Stomach (tissue), 9 donors: ENCODE data around the gene FAM110D. TPM values are rescaled to one million over a fixed set of nuclear protein-coding genes. Genes with fewer than 3 reads are reported as not detected.

ENCODE experiments used
- DNase-seq, 2 donors: peaks; one replicate each; pipeline versions ENCODE4 v3.0.0 to v3.0.0-alpha.2; 2013 to 2019
- H3K27ac ChIP-seq, 5 donors: fragments of 200-600 bp in 4 of 5; sonication (generic) in 4 of 5; one replicate each; pipeline ENCODE4 v1.5.1; 2013 to 2019; ENCODE audit warnings: mild to moderate bottlenecking in 1 of 5, moderate library complexity in 1 of 5
- H3K27me3 ChIP-seq, 3 donors: fragments of 200-600 bp; sonication (generic); one replicate each; pipeline ENCODE4 v1.5.1; 2017 to 2019; ENCODE audit warnings: mixed run types in 1 of 3
- H3K36me3 ChIP-seq, 4 donors: fragments of 200-600 bp; sonication (generic); 1 replicate in 3 of 4; 2 replicates in 1 of 4; pipeline ENCODE4 v1.5.1; 2016 to 2019
- H3K4me1 ChIP-seq, 4 donors: fragments of 200-600 bp; sonication (generic); one replicate each; pipeline ENCODE4 v1.5.1; 2016 to 2019
- H3K4me3 ChIP-seq, 4 donors: fragments of 200-600 bp; sonication (generic) in 3 of 4; one replicate each; pipeline ENCODE4 v1.5.1; 2016 to 2019; ENCODE audit warnings: mild to moderate bottlenecking in 1 of 4
- H3K9me3 ChIP-seq, 4 donors: fragments of 200-600 bp; sonication (generic); one replicate each; pipeline ENCODE4 v1.5.1; 2016 to 2019
- CTCF ChIP-seq, 7 experiments: fragments of 450-650 bp in 4 of 7; fragments of 200-600 bp in 3 of 7; sonication (generic) in 3 of 7; IDR thresholded peaks; one replicate each; pipeline ENCODE4 v1.5.1; 2016 to 2019; ENCODE audit warnings: antibody characterized with exemption in 7 of 7, control low read depth in 2 of 7, mild to moderate bottlenecking in 1 of 7
- EP300 ChIP-seq: sonication (generic); formaldehyde crosslinking; IDR thresholded peaks from one replicate; pipeline ENCODE4 v1.6.1; 2017; ENCODE audit warnings: antibody characterized with exemption
- POLR2A ChIP-seq, 4 donors: fragments of 450-650 bp; IDR thresholded peaks; one replicate each; pipeline ENCODE4 v1.6.1; 2016; ENCODE audit warnings: antibody characterized with exemption in 4 of 4, control low read depth in 2 of 4, mild to moderate bottlenecking in 1 of 4, moderate library complexity in 1 of 4
- POLR2AphosphoS5 ChIP-seq, 3 donors: sonication (generic); formaldehyde crosslinking; IDR thresholded peaks; one replicate each; pipeline ENCODE4 v1.6.1; 2016; ENCODE audit warnings: antibody characterized with exemption in 3 of 3
- WGBS, 5 donors: extraction: QIAGEN DNeasy Blood & Tissue Kit in 3 of 5; methylation state at CpG; one replicate each; pipeline versions ENCODE4 v1.1.5 to v1.1.7; 2013 to 2018; 5-methylcytosine and 5-hydroxymethylcytosine counted together
- intact Hi-C: fragments of 100-400 bp; cut with DNase I; formaldehyde crosslinking; loops from one replicate; pipeline ENCODE4 v1.15.1; 2023; ENCODE audit warnings: low total_unique reads
- polyA plus RNA-seq, 3 donors: library from polyadenylated mRNA; stranded (reverse); fragments of 200-250 nt; gene quantifications; one replicate each; pipeline ENCODE4 v1.2.3, GENCODE V29; 2013
- total RNA-seq, 5 donors: library from RNA; depleted of rRNA; stranded (reverse); fragments of >200 nt; gene quantifications; one replicate each; pipeline versions ENCODE4 v1.1.0 to v1.2.3, GENCODE V29; 2014 to 2016
- donor health status: healthy with polysubstance abuse.
- donor health status: Bipolar disorder and iron deficiency.
- donor health status: healthy.

The FAM110D gene
- total and polyA plus RNA-seq, 8 donors = 1.00 to 15.6 (median 1.4) TPM; not detected in 3

DNA sequence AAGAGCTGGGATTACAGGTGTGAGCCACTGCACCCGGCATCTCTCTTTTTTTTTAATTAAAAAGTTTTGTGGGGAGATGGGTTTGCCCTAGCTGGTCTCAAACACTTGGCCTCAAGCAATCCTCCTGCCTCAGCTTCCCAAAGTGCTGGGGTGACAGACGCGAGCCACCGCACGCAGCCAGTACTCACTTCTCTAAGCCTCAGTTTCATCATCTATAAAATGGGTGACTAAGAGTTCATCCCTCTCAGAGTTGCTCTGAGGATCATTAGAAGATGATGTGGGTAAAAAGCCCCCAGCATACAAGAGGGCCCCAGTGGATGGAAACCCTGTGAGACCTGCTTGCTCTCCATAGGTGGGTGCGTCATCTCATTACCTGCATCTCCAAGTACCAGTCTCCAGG lies 29.0 kb downstream of the FAM110D start:
- Histone ChIP-seq H3K36me3 (peaks cover 0 to 63% (median 57%) of the 10 kb centered on the region in 4 donors), H3K4me1 (no peaks in the 10 kb centered on the region), H3K4me3 (no peak overlapping the region), H3K27me3 (no peaks in the 10 kb centered on the region), H3K9me3 (no peaks in the 10 kb centered on the region), H3K27ac (no peak overlapping the region)
- 94 to 97% (median 96%) methylated on average over 5 to 6 of the region's 6 CpGs for WGBS, 5 donors
- intact Hi-C loops = no loop called here
- TF ChIP-seq POLR2A (IDR thresholded peaks at IDR 0.05) (no peak), EP300 (no peak), CTCF (IDR thresholded peaks at IDR 0.05) (no peak), POLR2AphosphoS5 (IDR thresholded peaks at IDR 0.05) (no peak)
- DNase-seq = no peak

DNA sequence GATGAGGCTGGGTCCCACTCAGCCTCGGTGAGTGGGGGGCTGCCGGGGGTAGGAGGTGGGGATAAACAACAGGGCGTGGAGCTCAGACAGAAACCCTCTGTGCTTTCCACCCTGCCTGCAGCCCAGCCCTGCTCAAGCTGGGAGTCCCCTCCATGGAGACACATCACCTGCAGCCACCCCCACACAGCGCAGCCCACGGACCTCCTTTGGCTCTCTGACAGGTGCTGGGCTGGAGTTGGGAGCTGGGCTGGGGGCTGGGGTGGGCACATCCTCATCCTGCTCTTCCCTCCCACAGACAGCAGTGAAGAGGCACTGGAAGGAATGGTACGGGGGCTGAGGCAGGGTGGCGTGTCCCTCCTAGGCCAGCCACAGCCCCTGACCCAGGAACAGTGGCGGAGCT lies 29.6 kb downstream of the FAM110D start:
- no peak overlapping the region for H3K4me3 ChIP-seq
- no peak overlapping the region for H3K27ac ChIP-seq
- intact Hi-C loops = no loop called here
- peaks cover 0 to 57% (median 51%) of the 10 kb centered on the region in 4 donors for H3K36me3 ChIP-seq
- no peaks in the 10 kb centered on the region for H3K9me3 ChIP-seq
- no peak for TF ChIP-seq POLR2AphosphoS5 (IDR thresholded peaks at IDR 0.05)
- TF ChIP-seq POLR2A (IDR thresholded peaks at IDR 0.05) = no peak
- no peak for TF ChIP-seq CTCF (IDR thresholded peaks at IDR 0.05)
- no peak for TF ChIP-seq EP300
- H3K4me1 ChIP-seq = no peaks in the 10 kb centered on the region
- 84 to 96% (median 95%) methylated on average over 5 to 8 of the region's 8 CpGs for WGBS, 5 donors
- no peak for DNase-seq
- H3K27me3 ChIP-seq = no peaks in the 10 kb centered on the region

DNA sequence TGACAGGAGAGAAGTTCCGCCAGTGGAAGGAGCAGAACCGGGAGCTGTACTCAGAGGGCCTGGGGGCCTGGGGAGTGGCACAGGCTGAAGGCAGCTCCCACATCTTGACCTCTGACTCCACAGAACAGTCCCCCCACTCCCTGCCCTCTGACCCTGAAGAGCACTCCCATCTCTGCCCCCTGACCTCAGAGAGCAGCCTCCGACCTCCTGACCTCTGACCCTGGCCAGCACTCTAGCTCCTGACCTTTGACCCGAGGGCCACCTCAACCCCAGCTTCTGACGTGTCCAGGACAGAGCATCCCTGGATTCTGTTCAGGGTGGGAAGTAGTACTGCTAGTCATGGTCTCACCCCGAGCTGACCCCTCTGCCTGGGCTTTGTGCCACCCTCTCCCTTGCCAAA lies 30.5 kb downstream of the FAM110D start:
- Histone ChIP-seq H3K4me1 (no peaks in the 10 kb centered on the region), H3K27ac (no peak overlapping the region), H3K36me3 (peaks cover 0 to 51% (median 44%) of the 10 kb centered on the region in 4 donors), H3K9me3 (no peaks in the 10 kb centered on the region), H3K27me3 (no peaks in the 10 kb centered on the region), H3K4me3 (no peak overlapping the region)
- no peak for DNase-seq
- TF ChIP-seq EP300 (no peak), POLR2A (IDR thresholded peaks at IDR 0.05) (no peak), CTCF (IDR thresholded peaks at IDR 0.05) (no peak), POLR2AphosphoS5 (IDR thresholded peaks at IDR 0.05) (no peak)
- WGBS, 5 donors = 77 to 83% (median 78%) methylated on average over 4 to 6 of the region's 6 CpGs
- intact Hi-C loops = no loop called here

- peaks cover 0 to 46% (median 39%) of the 10 kb centered on the region in 4 donors for H3K36me3 ChIP-seq
- 76 to 87% (median 80%) methylated on average over 7 of the region's 7 CpGs for WGBS, 5 donors
Measured at GRCh38 chr1:26189751-26190275, 30.9 kb downstream of the FAM110D start.

More at GRCh38 chr1:26189751-26190275, 30.9 kb downstream of the FAM110D start:
- no peak for DNase-seq
- TF ChIP-seq EP300 = no peak
- TF ChIP-seq POLR2AphosphoS5 (IDR thresholded peaks at IDR 0.05) = no peak
- no peak for TF ChIP-seq POLR2A (IDR thresholded peaks at IDR 0.05)
- TF ChIP-seq CTCF (IDR thresholded peaks at IDR 0.05) = no peak
- no peak overlapping the region for H3K27ac ChIP-seq
- no peak overlapping the region for H3K4me3 ChIP-seq
- no peaks in the 10 kb centered on the region for H3K27me3 ChIP-seq
- H3K9me3 ChIP-seq = no peaks in the 10 kb centered on the region
- no peaks in the 10 kb centered on the region for H3K4me1 ChIP-seq
- intact Hi-C loops = no loop called here
